ENCODE data around the gene KCND3. TPM values are rescaled to one million over a fixed set of nuclear protein-coding genes. Genes with fewer than 3 reads are reported as not detected.

Gene KCND3
- total RNA-seq, 1 donor from 2014 or later: 2.1 TPM

DNA sequence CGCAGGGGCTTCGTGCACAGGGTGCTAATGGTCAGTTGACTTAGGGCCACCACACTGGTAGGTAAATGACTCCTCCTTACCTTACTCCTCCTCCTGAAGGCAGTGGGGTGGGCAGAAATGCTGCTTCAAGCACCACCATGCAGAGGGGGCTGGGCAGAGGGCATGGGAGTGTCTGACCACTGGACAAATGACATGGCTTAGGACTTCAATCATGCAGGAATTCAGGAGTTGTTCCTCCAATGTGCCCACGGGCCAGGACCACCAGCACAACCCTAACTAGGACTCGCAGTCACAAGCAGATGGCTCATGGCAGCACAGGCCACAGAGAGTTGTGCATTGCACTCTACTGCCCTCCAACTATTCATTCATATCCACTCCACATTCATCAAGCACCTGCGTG is 65.7 kb downstream of the KCND3 start:
- Mint-ChIP-seq H3K36me3 (ENCODE audit: unreplicated experiment) (no peaks in the 10 kb centered on the region), H3K4me1 (ENCODE audit: unreplicated experiment) (peaks cover 3% of the 10 kb centered on the region), H3K9me3 (ENCODE audit: unreplicated experiment) (no peaks in the 10 kb centered on the region), H3K4me3 (ENCODE audit: unreplicated experiment) (no peak overlapping the region), H3K27ac (ENCODE audit: unreplicated experiment) (no peak overlapping the region), H3K27me3 (ENCODE audit: unreplicated experiment) (no peaks in the 10 kb centered on the region)
- no peak for DNase-seq (ENCODE audit: extremely low spot score, unreplicated experiment)
- TF ChIP-seq, protein P1, sequence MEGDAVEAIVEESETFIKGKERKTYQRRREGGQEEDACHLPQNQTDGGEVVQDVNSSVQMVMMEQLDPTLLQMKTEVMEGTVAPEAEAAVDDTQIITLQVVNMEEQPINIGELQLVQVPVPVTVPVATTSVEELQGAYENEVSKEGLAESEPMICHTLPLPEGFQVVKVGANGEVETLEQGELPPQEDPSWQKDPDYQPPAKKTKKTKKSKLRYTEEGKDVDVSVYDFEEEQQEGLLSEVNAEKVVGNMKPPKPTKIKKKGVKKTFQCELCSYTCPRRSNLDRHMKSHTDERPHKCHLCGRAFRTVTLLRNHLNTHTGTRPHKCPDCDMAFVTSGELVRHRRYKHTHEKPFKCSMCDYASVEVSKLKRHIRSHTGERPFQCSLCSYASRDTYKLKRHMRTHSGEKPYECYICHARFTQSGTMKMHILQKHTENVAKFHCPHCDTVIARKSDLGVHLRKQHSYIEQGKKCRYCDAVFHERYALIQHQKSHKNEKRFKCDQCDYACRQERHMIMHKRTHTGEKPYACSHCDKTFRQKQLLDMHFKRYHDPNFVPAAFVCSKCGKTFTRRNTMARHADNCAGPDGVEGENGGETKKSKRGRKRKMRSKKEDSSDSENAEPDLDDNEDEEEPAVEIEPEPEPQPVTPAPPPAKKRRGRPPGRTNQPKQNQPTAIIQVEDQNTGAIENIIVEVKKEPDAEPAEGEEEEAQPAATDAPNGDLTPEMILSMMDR (IDR thresholded peaks at IDR 0.05): no peak

DNA sequence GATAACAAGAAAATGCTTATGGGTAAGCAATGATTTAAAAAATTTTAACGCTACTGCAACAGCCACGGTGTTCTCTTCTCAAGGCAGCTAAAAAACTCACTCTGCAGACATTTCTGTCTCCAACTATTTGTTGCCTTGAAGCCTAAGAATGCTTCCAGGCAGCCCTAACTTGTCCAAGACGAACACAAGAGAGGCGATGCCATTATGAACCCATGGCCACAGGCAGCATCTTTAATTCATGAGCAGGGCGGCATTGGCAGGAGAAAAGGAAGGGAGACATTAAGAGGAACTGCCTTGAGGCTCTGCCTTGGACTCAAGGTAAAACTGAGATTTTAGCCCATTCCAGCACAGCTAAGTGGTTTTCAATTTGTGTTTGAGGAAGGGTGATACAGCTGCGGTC is 67.5 kb downstream of the KCND3 start:
- Mint-ChIP-seq H3K4me1 (ENCODE audit: unreplicated experiment) (peaks cover 3% of the 10 kb centered on the region), H3K27me3 (ENCODE audit: unreplicated experiment) (no peaks in the 10 kb centered on the region), H3K9me3 (ENCODE audit: unreplicated experiment) (no peaks in the 10 kb centered on the region), H3K4me3 (ENCODE audit: unreplicated experiment) (no peak overlapping the region), H3K27ac (ENCODE audit: unreplicated experiment) (no peak overlapping the region), H3K36me3 (ENCODE audit: unreplicated experiment) (no peaks in the 10 kb centered on the region)
- TF ChIP-seq, protein P1 (IDR thresholded peaks at IDR 0.05): no peak
- DNase-seq (ENCODE audit: extremely low spot score, unreplicated experiment): no peak

DNA sequence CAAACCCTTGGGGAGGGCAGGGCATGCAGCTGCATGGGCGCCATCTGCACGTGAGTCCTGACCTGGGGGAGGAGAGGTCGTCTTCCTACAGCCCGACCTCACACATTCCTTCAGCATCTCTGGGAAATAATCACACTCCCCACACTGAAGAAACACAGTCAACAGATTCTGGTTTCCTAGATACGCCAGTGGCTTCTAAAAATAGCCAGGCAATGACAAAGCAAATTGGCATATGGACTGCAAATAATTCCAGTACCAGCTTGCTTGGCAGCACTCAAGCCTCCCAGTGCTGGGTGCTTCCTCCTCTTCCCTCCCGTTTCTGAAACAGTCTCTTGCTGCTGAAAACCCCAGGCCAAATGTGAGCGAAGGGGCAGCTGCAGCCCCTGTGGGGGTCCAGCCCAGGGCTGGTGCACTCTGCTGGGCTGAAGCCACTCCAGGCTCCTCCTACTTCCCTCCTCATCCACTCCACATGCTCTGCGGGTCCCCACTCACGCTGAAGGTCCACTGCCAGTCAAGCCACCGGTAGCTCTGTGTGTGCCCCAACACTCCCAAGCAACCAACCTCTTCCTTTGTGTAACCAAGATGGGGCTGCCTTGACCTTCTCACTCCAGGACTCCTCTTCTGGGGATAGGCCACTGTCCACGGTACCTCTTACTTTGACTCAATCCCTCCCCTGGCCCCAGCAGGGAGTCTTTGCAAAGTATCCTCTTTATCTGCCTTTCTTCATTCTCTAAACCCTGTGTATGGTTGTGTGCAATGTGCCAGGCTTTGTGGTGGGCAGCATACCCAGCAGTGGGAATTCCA is 69.0 kb downstream of the KCND3 start:
- H3K36me3 Mint-ChIP-seq (ENCODE audit: unreplicated experiment): no peaks in the 10 kb centered on the region
- H3K4me3 Mint-ChIP-seq (ENCODE audit: unreplicated experiment): no peak overlapping the region
- H3K4me1 Mint-ChIP-seq (ENCODE audit: unreplicated experiment): peaks cover 3% of the 10 kb centered on the region
- TF ChIP-seq, protein P1 (IDR thresholded peaks at IDR 0.05): no peak
- no peaks in the 10 kb centered on the region for H3K27me3 Mint-ChIP-seq (ENCODE audit: unreplicated experiment)
- DNase-seq (ENCODE audit: extremely low spot score, unreplicated experiment): no peak
- peak overlapping the region; percentile 78 for H3K27ac Mint-ChIP-seq (ENCODE audit: unreplicated experiment)
- H3K9me3 Mint-ChIP-seq (ENCODE audit: unreplicated experiment): no peaks in the 10 kb centered on the region

DNA sequence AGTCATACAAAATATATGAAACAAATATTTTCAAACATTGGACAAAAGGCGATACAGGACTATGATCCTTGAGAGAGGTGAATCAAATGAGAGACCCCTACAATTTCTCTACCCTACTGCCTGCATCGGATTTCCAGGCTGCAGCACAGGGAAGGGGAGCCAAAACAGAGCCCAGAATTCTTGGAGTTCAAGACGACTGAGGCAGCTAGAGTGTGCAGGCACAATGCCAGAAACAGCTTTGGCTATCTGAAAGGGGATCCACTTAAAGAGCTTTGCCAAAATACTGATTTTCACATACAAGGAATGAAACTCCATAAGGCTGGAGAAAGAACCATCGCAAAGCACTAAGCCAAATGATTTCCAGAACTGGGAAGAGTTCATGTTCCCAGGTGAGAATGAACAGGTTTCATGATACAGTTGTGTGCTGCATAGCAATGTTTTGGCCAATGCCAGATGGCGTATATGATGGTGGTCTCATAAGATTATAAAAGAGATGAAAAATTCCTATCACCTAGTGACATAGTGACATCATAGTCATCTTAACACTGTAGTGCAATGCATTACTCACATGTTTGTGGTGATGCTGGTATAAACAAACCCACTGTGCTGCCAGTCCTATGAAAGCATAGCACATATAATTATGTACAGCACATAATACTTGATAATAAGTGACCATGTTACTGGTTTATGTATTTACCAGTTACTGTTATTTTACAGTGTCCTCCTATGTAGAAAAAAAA is 77.5 kb downstream of the KCND3 start:
- Mint-ChIP-seq H3K9me3 (ENCODE audit: unreplicated experiment) (no peaks in the 10 kb centered on the region), H3K4me3 (ENCODE audit: unreplicated experiment) (no peak overlapping the region), H3K36me3 (ENCODE audit: unreplicated experiment) (no peaks in the 10 kb centered on the region), H3K4me1 (ENCODE audit: unreplicated experiment) (no peaks in the 10 kb centered on the region), H3K27me3 (ENCODE audit: unreplicated experiment) (peaks cover 18% of the 10 kb centered on the region), H3K27ac (ENCODE audit: unreplicated experiment) (no peak overlapping the region)
- no peak for DNase-seq (ENCODE audit: extremely low spot score, unreplicated experiment)
- TF ChIP-seq, protein P1 (IDR thresholded peaks at IDR 0.05): no peak

DNA sequence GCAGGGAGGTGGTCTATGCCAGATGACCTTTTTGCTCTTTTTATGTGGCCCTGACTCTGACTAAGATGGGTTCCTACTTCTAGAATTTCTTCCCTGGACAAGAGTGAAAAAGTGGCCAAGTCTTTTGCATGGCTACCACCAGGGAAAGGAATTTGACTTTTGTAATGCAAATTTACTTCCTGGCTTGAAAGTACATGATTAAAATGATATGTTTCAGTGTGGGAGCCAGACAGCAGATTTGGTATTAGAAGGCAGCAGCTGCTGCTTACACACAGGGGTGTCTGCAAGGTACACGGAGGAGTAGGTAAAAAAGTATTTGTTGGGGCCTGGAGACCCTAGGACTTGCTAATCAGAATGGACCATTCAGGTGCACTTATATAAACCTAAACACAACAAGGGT is 78.4 kb downstream of the KCND3 start:
- H3K27me3 Mint-ChIP-seq (ENCODE audit: unreplicated experiment): peaks cover 18% of the 10 kb centered on the region

More for the DNA sequence above, 78.4 kb downstream of the KCND3 start:
- Mint-ChIP-seq H3K9me3 (ENCODE audit: unreplicated experiment) (no peaks in the 10 kb centered on the region), H3K36me3 (ENCODE audit: unreplicated experiment) (no peaks in the 10 kb centered on the region), H3K4me3 (ENCODE audit: unreplicated experiment) (no peak overlapping the region), H3K27ac (ENCODE audit: unreplicated experiment) (no peak overlapping the region), H3K4me1 (ENCODE audit: unreplicated experiment) (no peaks in the 10 kb centered on the region)
- no peak for DNase-seq (ENCODE audit: extremely low spot score, unreplicated experiment)
- TF ChIP-seq, protein P1 (IDR thresholded peaks at IDR 0.05): no peak
